B cell (primary cell): ENCODE measurements around the gene SMTNL2. TPM values are rescaled to one million over a fixed set of nuclear protein-coding genes. Genes with fewer than 3 reads are reported as not detected.

Experiments
- ATAC-seq: fragments of 200-7000 bp; cut with Tn5 transposase; one replicate; pipeline ENCODE4 v1.10.0; 2021; ENCODE audit warnings: low read depth, mild to moderate bottlenecking, moderate number of reproducible peaks, moderate library complexity
- CTCF ChIA-PET: fragments of 350-600 bp; sonication (Branson Sonifier 250); formaldehyde crosslinking; loops from one replicate; lab custom pipeline; 2021; ENCODE audit warnings: antibody characterized with exemption, inconsistent platforms; lab: Charles Lee
- POLR2A ChIA-PET: fragments of 350-600 bp; sonication (Branson Sonifier 250); formaldehyde crosslinking; loops from one replicate; lab custom pipeline; 2021; ENCODE audit warnings: antibody characterized with exemption; lab: Charles Lee
- DNase-seq: peaks from one replicate; pipeline ENCODE4 v3.0.0; 2013
- H2AFZ ChIP-seq: 2 replicates; pipeline ENCODE4 v1.6.1; 2012; ENCODE audit warnings: mild to moderate bottlenecking, low read depth, low read length; ENCODE audit not compliant: insufficient read depth, poor library complexity, severe bottlenecking
- H3K27ac ChIP-seq, 2 donors: 1 replicate in 1 of 2; 2 replicates in 1 of 2; pipeline ENCODE4 v1.5.1; 2012 to 2013; ENCODE audit warnings: low read length in 2 of 2, mild to moderate bottlenecking in 2 of 2, moderate library complexity in 1 of 2
- H3K27me3 ChIP-seq, 4 experiments: fragments of 200-600 bp in 1 of 4; sonication (generic) in 1 of 4; replicated peaks in 1 of 4; 1 replicate in 2 of 4; 2 replicates in 2 of 4; pipeline versions ENCODE4 v1.6.1 to v1.7.0; 2013 to 2016; ENCODE audit warnings: low read length in 3 of 4, mild to moderate bottlenecking in 2 of 4, mixed read lengths in 1 of 4, moderate library complexity in 1 of 4; ENCODE audit not compliant: insufficient read depth in 4 of 4, control insufficient read depth in 3 of 4; ENCODE audit errors: control extremely low read depth in 1 of 4
- H3K36me3 ChIP-seq, 2 experiments: replicated peaks in 1 of 2; 1 replicate in 1 of 2; 2 replicates in 1 of 2; pipeline versions ENCODE4 v1.6.1 to v1.7.1; 2013; ENCODE audit warnings: low read length in 1 of 2; ENCODE audit not compliant: insufficient read depth in 2 of 2, control insufficient read depth in 1 of 2; ENCODE audit errors: control extremely low read depth in 1 of 2, extremely low read depth in 1 of 2
- H3K4me1 ChIP-seq, 2 donors: fragments of 200-600 bp in 1 of 2; sonication (generic) in 1 of 2; 1 replicate in 1 of 2; 2 replicates in 1 of 2; pipeline versions ENCODE4 v1.5.1 to v1.6.1; 2013 to 2017; ENCODE audit warnings: low read length in 2 of 2; ENCODE audit not compliant: control insufficient read depth in 2 of 2, insufficient read depth in 2 of 2
- H3K4me2 ChIP-seq: replicated peaks from 2 replicates; pipeline ENCODE3; 2012; ENCODE audit warnings: mild to moderate bottlenecking, low read depth, low read length; ENCODE audit not compliant: poor library complexity, severe bottlenecking
- H3K4me3 ChIP-seq, 5 experiments: fragments of 200-600 bp in 1 of 5; sonication (generic) in 1 of 5; 1 replicate in 3 of 5; 2 replicates in 2 of 5; pipeline versions ENCODE4 v1.5.1 to v1.7.0; 2011 to 2016; ENCODE audit warnings: low read length in 4 of 5, mild to moderate bottlenecking in 4 of 5, low read depth in 2 of 5, control low read depth in 1 of 5, moderate library complexity in 1 of 5; ENCODE audit not compliant: insufficient read depth in 1 of 5; ENCODE audit errors: control extremely low read depth in 1 of 5, extremely low read depth in 1 of 5
- H3K79me2 ChIP-seq: fragments of 200-600 bp; sonication (generic); one replicate; pipeline ENCODE4 v1.6.0; 2016; ENCODE audit warnings: low read length; ENCODE audit not compliant: control insufficient read depth, insufficient read depth
- H3K9ac ChIP-seq: fragments of 200-600 bp; sonication (generic); 2 replicates; pipeline ENCODE4 v1.6.1; 2017; ENCODE audit warnings: mild to moderate bottlenecking, low read length, moderate library complexity
- H3K9me3 ChIP-seq, 3 donors: one replicate each; pipeline versions ENCODE4 v1.6.1 to v1.7.1; 2013; ENCODE audit warnings: low read length in 2 of 3; ENCODE audit not compliant: control insufficient read depth in 2 of 3, insufficient read depth in 1 of 3; ENCODE audit errors: control extremely low read depth in 1 of 3
- H4K20me1 ChIP-seq: 2 replicates; pipeline ENCODE4 v1.6.0; 2012; ENCODE audit warnings: mild to moderate bottlenecking, low read length; ENCODE audit not compliant: insufficient read depth, control insufficient read depth, poor library complexity, severe bottlenecking
- H3K27ac Mint-ChIP-seq: one replicate; pipeline ENCODE4 v1.8.0; 2021; ENCODE audit warnings: mixed read lengths
- H3K27me3 Mint-ChIP-seq: one replicate; pipeline ENCODE4 v1.8.0; 2021; ENCODE audit warnings: mixed read lengths
- H3K4me1 Mint-ChIP-seq: one replicate; pipeline ENCODE4 v1.8.0; 2021; ENCODE audit warnings: mixed read lengths
- H3K4me3 Mint-ChIP-seq: one replicate; pipeline ENCODE4 v1.8.0; 2021; ENCODE audit warnings: mixed read lengths
- H3K9me3 Mint-ChIP-seq: one replicate; pipeline ENCODE4 v1.8.0; 2022; ENCODE audit warnings: mixed read lengths; ENCODE audit not compliant: insufficient read depth
- EZH2 ChIP-seq: IDR thresholded peaks from 2 replicates; pipeline ENCODE4 v1.6.1; 2012; ENCODE audit warnings: borderline replicate concordance, low read depth, mild to moderate bottlenecking, moderate library complexity, low read length; ENCODE audit not compliant: insufficient read depth, poor library complexity, severe bottlenecking
- WGBS: methylation state at CpG from one replicate; pipeline ENCODE4 v1.1.5; 2013; ENCODE audit warnings: missing lambda C conversion rate; ENCODE audit not compliant: insufficient coverage; 5-methylcytosine and 5-hydroxymethylcytosine counted together
- intact Hi-C: fragments of 100-400 bp; cut with micrococcal nuclease; formaldehyde crosslinking; loops from one replicate; pipeline ENCODE4 v1.10.0; 2022
- polyA plus RNA-seq: library from polyadenylated mRNA; depleted of rRNA; stranded (reverse); fragments of >200 nt; gene quantifications from 2 replicates; pipeline ENCODE4 v1.2.3, GENCODE V29; 2012
- total RNA-seq, 2 donors: library from RNA; stranded (reverse); fragments of 120-200 nt in 1 of 2; gene quantifications; 1 replicate in 1 of 2; 2 replicates in 1 of 2; pipeline versions ENCODE4 v1.2.3 to v1.2.4, GENCODE V29; 2013 to 2022
- TF ChIP-seq, protein P1 (sequence below): fragments of 200-600 bp; IDR thresholded peaks from one replicate; pipeline ENCODE4 v1.8.0; 2022; ENCODE audit warnings: antibody characterized with exemption, mild to moderate bottlenecking

SMTNL2 gene
- total and polyA plus RNA-seq, 2 donors (not counting 1 experiment from before 2014, with no cell fraction given), result not detected

DNA sequence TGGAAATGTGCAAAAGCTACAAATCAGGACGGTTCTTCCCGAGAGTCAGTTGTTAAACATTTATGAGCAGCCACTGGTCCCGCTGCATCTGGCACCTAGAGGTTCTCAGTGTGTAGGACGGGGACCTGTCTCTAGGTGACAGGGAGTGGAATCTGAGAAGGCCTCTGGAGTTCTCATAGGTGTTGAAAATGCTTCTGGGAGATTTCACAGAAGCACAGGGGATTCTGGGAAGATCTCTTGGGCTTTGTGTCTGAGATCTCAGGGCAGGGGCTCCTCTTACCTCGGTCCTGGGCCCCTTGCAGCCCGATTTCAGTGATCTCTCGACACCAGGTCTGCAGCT is 48.2 kb downstream of the SMTNL2 start:
- 93% methylated on average over 7 of the region's 7 CpGs for WGBS
- peaks cover 29% of the 10 kb centered on the region for H3K4me1 Mint-ChIP-seq
- no peak for TF ChIP-seq EZH2
- TF ChIP-seq, protein P1, sequence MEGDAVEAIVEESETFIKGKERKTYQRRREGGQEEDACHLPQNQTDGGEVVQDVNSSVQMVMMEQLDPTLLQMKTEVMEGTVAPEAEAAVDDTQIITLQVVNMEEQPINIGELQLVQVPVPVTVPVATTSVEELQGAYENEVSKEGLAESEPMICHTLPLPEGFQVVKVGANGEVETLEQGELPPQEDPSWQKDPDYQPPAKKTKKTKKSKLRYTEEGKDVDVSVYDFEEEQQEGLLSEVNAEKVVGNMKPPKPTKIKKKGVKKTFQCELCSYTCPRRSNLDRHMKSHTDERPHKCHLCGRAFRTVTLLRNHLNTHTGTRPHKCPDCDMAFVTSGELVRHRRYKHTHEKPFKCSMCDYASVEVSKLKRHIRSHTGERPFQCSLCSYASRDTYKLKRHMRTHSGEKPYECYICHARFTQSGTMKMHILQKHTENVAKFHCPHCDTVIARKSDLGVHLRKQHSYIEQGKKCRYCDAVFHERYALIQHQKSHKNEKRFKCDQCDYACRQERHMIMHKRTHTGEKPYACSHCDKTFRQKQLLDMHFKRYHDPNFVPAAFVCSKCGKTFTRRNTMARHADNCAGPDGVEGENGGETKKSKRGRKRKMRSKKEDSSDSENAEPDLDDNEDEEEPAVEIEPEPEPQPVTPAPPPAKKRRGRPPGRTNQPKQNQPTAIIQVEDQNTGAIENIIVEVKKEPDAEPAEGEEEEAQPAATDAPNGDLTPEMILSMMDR, result no peak
- Histone ChIP-seq H3K4me1 (peaks cover 25 to 28% of the 10 kb centered on the region in 2 donors), H3K4me2 (no peak overlapping the region), H3K4me3 (no peak overlapping the region), H2AFZ (no peak overlapping the region), H3K27ac (no peak overlapping the region), H3K9me3 (peaks cover 0 to 5% (median 0%) of the 10 kb centered on the region in 3 donors), H3K27me3 (peaks cover 0 to 6% (median 0%) of the 10 kb centered on the region in 4 experiments), H3K79me2 (no peaks in the 10 kb centered on the region), H3K9ac (no peak overlapping the region), H4K20me1 (no peaks in the 10 kb centered on the region), H3K36me3 (no peaks in the 10 kb centered on the region)
- intact Hi-C loops, result no loop called here
- H3K27ac Mint-ChIP-seq, result no peak overlapping the region
- ATAC-seq, result no peak
- POLR2A ChIA-PET, result no interaction called here
- no peaks in the 10 kb centered on the region for H3K9me3 Mint-ChIP-seq
- H3K4me3 Mint-ChIP-seq, result no peak overlapping the region
- DNase-seq, result no peak
- CTCF ChIA-PET, result interaction anchor here (1.4 kb wide), 1 partner anchor 66 kb away, joined by 3 read pairs; no protein-coding TSS in a partner anchor
- no peaks in the 10 kb centered on the region for H3K27me3 Mint-ChIP-seq

- Mint-ChIP-seq H3K27ac (peak overlapping the region; percentile 60), H3K9me3 (no peaks in the 10 kb centered on the region), H3K4me3 (no peak overlapping the region), H3K27me3 (peaks cover 4% of the 10 kb centered on the region), H3K4me1 (peaks cover 32% of the 10 kb centered on the region)
- Histone ChIP-seq H3K27ac (no peak overlapping the region), H3K4me3 (no peak overlapping the region), H3K4me1 (peaks cover 28 to 31% of the 10 kb centered on the region in 2 donors), H3K79me2 (no peaks in the 10 kb centered on the region), H3K9me3 (peaks cover 0 to 5% (median 0%) of the 10 kb centered on the region in 3 donors), H3K27me3 (peaks cover 0 to 14% (median 2%) of the 10 kb centered on the region in 4 experiments), H3K36me3 (no peaks in the 10 kb centered on the region), H3K4me2 (no peak overlapping the region), H2AFZ (no peak overlapping the region), H3K9ac (no peak overlapping the region), H4K20me1 (no peaks in the 10 kb centered on the region)
- POLR2A ChIA-PET, result no interaction called here
- TF ChIP-seq EZH2, result no peak
- TF ChIP-seq, protein P1, result no peak
- WGBS, result no CpG with 5 or more reads among the region's 2 CpGs
- intact Hi-C loops, result no loop called here
- DNase-seq (no peak), ATAC-seq (no peak)
- CTCF ChIA-PET, result interaction anchor here (1.2 to 1.4 kb wide), 2 partner anchors 67 to 248 kb away, joined by 3 to 4 read pairs; no protein-coding TSS in a partner anchor
Measured at GRCh38 chr17:4633643-4634042, 49.3 kb downstream of the SMTNL2 start.
